CD4-positive, alpha-beta T cell (primary cell): ENCODE results near the gene CLDN1. TPM values are rescaled to one million over a fixed set of nuclear protein-coding genes. Genes with fewer than 3 reads are reported as not detected.

Experiments used
- ATAC-seq: fragments of 200-7000 bp; cut with Tn5 transposase; one replicate; pipeline ENCODE4 v1.10.0; 2022; ENCODE audit warnings: mild to moderate bottlenecking; ENCODE audit not compliant: poor library complexity
- CTCF ChIA-PET: fragments of 350-600 bp; sonication (Branson Sonifier 250); formaldehyde crosslinking; loops from one replicate; lab custom pipeline; 2021; ENCODE audit warnings: antibody characterized with exemption, inconsistent platforms; lab: Charles Lee
- POLR2A ChIA-PET: fragments of 350-600 bp; sonication (Branson Sonifier 250); formaldehyde crosslinking; loops from one replicate; lab custom pipeline; 2021; ENCODE audit warnings: antibody characterized with exemption, inconsistent platforms; lab: Charles Lee
- DNase-seq, 14 experiments: peaks; one replicate each; pipeline ENCODE4 v3.0.0-alpha.2; 2013 to 2020; ENCODE audit warnings: mixed read lengths in 2 of 14
- H3K27ac ChIP-seq, 2 donors: one replicate each; pipeline versions ENCODE4 v1.5.1 to v1.7.0; 2013; ENCODE audit warnings: low read length in 2 of 2, low read depth in 1 of 2, mild to moderate bottlenecking in 1 of 2
- H3K27me3 ChIP-seq, 2 experiments: 1 replicate in 1 of 2; 2 replicates in 1 of 2; pipeline versions ENCODE4 v1.6.1 to v1.7.0; 2013; ENCODE audit warnings: low read length in 2 of 2, control low read depth in 1 of 2, mild to moderate bottlenecking in 1 of 2, moderate library complexity in 1 of 2; ENCODE audit not compliant: insufficient read depth in 2 of 2, control insufficient read depth in 1 of 2
- H3K36me3 ChIP-seq: one replicate; pipeline ENCODE4 v1.6.1; 2013; ENCODE audit warnings: low read length, control low read depth; ENCODE audit not compliant: insufficient read depth
- H3K4me1 ChIP-seq: one replicate; pipeline ENCODE4 v1.6.1; 2013; ENCODE audit warnings: low read length, control low read depth; ENCODE audit not compliant: insufficient read depth
- H3K4me3 ChIP-seq: one replicate; pipeline ENCODE4 v1.5.1; 2013; ENCODE audit warnings: mild to moderate bottlenecking, low read length, moderate library complexity
- H3K9me3 ChIP-seq, 2 experiments: 1 replicate in 1 of 2; 2 replicates in 1 of 2; pipeline versions ENCODE4 v1.6.1 to v1.7.0; 2013; ENCODE audit warnings: low read length in 2 of 2, mild to moderate bottlenecking in 2 of 2, control low read depth in 1 of 2, moderate library complexity in 1 of 2; ENCODE audit not compliant: control insufficient read depth in 1 of 2, insufficient read depth in 1 of 2
- H3K27ac Mint-ChIP-seq: one replicate; pipeline ENCODE4 v1.8.0; 2020; ENCODE audit warnings: mixed read lengths
- H3K27me3 Mint-ChIP-seq: one replicate; pipeline ENCODE4 v1.8.0; 2021; ENCODE audit warnings: mixed read lengths
- H3K36me3 Mint-ChIP-seq: one replicate; pipeline ENCODE4 v1.8.0; 2021; ENCODE audit warnings: low read depth, mixed read lengths
- H3K4me1 Mint-ChIP-seq: one replicate; pipeline ENCODE4 v1.8.0; 2021; ENCODE audit warnings: low read depth, mixed read lengths
- H3K4me3 Mint-ChIP-seq: one replicate; pipeline ENCODE4 v1.8.0; 2020; ENCODE audit warnings: mild to moderate bottlenecking, mixed read lengths
- H3K9me3 Mint-ChIP-seq: one replicate; pipeline ENCODE4 v1.8.0; 2020; ENCODE audit warnings: mixed read lengths
- intact Hi-C, 2 experiments: fragments of 100-400 bp; cut with DNase I in 1 of 2; cut with micrococcal nuclease in 1 of 2; formaldehyde crosslinking; loops; one replicate each; pipeline versions ENCODE4 v1.15.1 to v1.9.0; 2023 to 2025; cut with DNase I, micrococcal nuclease
- total RNA-seq, 174 experiments: library from RNA in 2 of 174; stranded (reverse) in 2 of 174; gene quantifications; one replicate each; pipeline ENCODE4 v1.2.3 and lab custom pipeline; 2021 to 2026
- TF ChIP-seq, protein P1 (sequence below): fragments of 200-600 bp; IDR thresholded peaks from one replicate; pipeline ENCODE4 v1.8.0; 2022; ENCODE audit warnings: antibody characterized with exemption, mild to moderate bottlenecking

Gene CLDN1
- total RNA-seq, 2 experiments from 2014 or later: 0.80 to 0.95 TPM

DNA sequence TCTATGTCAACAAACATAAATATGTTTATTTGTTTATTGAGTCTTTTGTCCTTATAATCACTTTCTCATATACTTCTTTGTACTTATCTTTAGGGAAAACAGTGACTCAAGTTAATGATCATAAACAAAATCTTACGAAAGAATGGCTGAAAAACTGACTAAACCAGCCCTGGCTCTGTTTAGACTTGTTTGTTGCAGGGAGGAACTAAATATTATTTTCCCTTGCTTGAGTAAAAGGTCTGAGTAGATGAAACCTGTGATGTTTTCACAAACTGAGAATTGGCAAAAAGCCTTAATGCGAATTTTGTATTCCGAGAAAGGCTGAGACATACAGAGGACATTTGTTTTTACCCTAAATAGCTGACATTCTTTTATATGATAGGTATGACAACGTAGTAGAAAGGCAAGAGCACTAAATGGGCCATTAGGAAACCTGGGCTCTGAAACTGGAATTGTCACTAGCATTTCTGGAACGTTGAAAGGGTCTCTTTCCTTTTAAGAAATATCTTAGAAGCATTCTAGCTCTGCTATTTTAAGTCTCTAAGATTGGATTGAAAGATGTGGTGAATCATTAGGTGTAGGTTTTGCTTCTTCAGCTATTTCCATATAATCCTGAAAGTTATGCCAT lies 47.5 kb upstream of the CLDN1 start:
- no peaks in the 10 kb centered on the region for H3K27me3 ChIP-seq
- H3K36me3 Mint-ChIP-seq: no peaks in the 10 kb centered on the region
- no peaks in the 10 kb centered on the region for H3K4me1 ChIP-seq
- H3K27me3 Mint-ChIP-seq: peaks cover 8% of the 10 kb centered on the region
- CTCF ChIA-PET: no interaction called here
- H3K4me1 Mint-ChIP-seq: no peaks in the 10 kb centered on the region
- H3K4me3 Mint-ChIP-seq: no peak overlapping the region
- no peaks in the 10 kb centered on the region for H3K9me3 ChIP-seq
- POLR2A ChIA-PET: interaction anchor here (0.6 kb wide), 1 partner anchor 9 kb away, joined by 3 read pairs; no protein-coding TSS in a partner anchor
- ATAC-seq (no peak), DNase-seq (no peak)
- TF ChIP-seq, protein P1, sequence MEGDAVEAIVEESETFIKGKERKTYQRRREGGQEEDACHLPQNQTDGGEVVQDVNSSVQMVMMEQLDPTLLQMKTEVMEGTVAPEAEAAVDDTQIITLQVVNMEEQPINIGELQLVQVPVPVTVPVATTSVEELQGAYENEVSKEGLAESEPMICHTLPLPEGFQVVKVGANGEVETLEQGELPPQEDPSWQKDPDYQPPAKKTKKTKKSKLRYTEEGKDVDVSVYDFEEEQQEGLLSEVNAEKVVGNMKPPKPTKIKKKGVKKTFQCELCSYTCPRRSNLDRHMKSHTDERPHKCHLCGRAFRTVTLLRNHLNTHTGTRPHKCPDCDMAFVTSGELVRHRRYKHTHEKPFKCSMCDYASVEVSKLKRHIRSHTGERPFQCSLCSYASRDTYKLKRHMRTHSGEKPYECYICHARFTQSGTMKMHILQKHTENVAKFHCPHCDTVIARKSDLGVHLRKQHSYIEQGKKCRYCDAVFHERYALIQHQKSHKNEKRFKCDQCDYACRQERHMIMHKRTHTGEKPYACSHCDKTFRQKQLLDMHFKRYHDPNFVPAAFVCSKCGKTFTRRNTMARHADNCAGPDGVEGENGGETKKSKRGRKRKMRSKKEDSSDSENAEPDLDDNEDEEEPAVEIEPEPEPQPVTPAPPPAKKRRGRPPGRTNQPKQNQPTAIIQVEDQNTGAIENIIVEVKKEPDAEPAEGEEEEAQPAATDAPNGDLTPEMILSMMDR: no peak
- intact Hi-C loops: no loop called here
- no peak overlapping the region for H3K4me3 ChIP-seq
- H3K27ac Mint-ChIP-seq: no peak overlapping the region
- H3K36me3 ChIP-seq: no peaks in the 10 kb centered on the region
- H3K9me3 Mint-ChIP-seq: no peaks in the 10 kb centered on the region
- no peak overlapping the region for H3K27ac ChIP-seq

DNA sequence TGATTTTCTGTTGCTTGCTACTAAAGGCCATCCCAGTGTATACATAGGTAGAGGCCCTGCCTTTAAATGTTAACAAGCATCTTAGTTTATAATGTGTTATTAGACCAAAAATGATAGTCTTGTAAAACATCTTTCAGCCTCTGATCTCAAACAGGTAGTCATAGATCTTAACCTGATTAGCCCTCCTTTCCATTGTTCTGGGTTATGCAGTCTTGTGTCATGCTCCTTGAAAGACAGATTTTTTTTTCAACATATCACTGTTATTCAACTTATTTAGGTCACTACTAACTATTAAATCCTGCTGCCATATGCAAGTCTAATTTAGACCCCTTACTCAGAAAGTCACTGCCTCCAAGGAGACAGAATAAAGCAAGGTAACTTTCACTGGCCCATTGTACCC lies 46.6 kb upstream of the CLDN1 start:
- POLR2A ChIA-PET: no interaction called here
- ATAC-seq (no peak), DNase-seq (no peak)
- Mint-ChIP-seq H3K27me3 (peaks cover 4% of the 10 kb centered on the region), H3K9me3 (no peaks in the 10 kb centered on the region), H3K27ac (no peak overlapping the region), H3K4me1 (no peaks in the 10 kb centered on the region), H3K36me3 (no peaks in the 10 kb centered on the region), H3K4me3 (no peak overlapping the region)
- CTCF ChIA-PET: no interaction called here
- Histone ChIP-seq H3K27ac (no peak overlapping the region), H3K4me1 (no peaks in the 10 kb centered on the region), H3K36me3 (no peaks in the 10 kb centered on the region), H3K9me3 (no peaks in the 10 kb centered on the region), H3K4me3 (no peak overlapping the region), H3K27me3 (no peaks in the 10 kb centered on the region)
- intact Hi-C loops: no loop called here
- TF ChIP-seq, protein P1: no peak

DNA sequence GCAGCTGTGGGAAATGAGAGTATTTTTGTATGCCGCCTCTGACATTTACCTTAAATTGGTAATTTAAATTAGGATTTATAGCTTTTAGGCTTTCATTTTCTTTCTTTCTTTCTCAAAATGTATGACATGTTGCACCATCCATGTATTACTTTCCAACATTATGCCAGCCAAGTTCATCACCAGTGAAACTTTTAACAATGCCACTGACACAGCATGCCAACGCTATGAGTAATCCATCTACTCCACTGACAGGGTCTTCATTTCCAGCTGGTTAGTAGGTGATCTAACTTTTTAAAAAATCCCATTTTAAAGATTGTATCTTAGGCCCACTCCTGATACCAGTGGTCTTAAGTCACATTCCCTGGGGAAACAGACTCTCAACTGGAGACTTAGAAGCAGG lies 43.9 kb upstream of the CLDN1 start:
- H3K27ac Mint-ChIP-seq: no peak overlapping the region
- CTCF ChIA-PET: no interaction called here
- no peaks in the 10 kb centered on the region for H3K27me3 Mint-ChIP-seq
- H3K36me3 Mint-ChIP-seq: no peaks in the 10 kb centered on the region
- TF ChIP-seq, protein P1: no peak
- no peak for ATAC-seq
- Histone ChIP-seq H3K9me3 (no peaks in the 10 kb centered on the region), H3K4me1 (no peaks in the 10 kb centered on the region), H3K27ac (no peak overlapping the region), H3K4me3 (no peak overlapping the region), H3K27me3 (no peaks in the 10 kb centered on the region), H3K36me3 (no peaks in the 10 kb centered on the region)
- H3K4me3 Mint-ChIP-seq: no peak overlapping the region
- H3K4me1 Mint-ChIP-seq: no peaks in the 10 kb centered on the region
- POLR2A ChIA-PET: no interaction called here
- DNase-seq: no peak
- no peaks in the 10 kb centered on the region for H3K9me3 Mint-ChIP-seq
- intact Hi-C loops: no loop called here
